ENCODE measurements around the gene RNASE8. TPM values are rescaled to one million over a fixed set of nuclear protein-coding genes. Genes with fewer than 3 reads are reported as not detected.

The RNASE8 gene
- total and polyA plus RNA-seq, 2 of the 8 experiments (the other 6 are each of a cell fraction or from before 2014, with no cell fraction given) = not detected

GRCh38 chr14:21018781-21019180 lies 38.8 kb upstream of the RNASE8 start:
- Histone ChIP-seq H4K8ac (ENCODE audit: extremely low read depth, insufficient read depth, low read length) (no peak overlapping the region), H3K27ac (ENCODE audit: low read depth, low read length) (no peak overlapping the region), H3K4me3 (ENCODE audit: extremely low read depth in 1 of 4, insufficient read depth in 2 of 4, low read depth in 3 of 4, low read length in 4 of 4) (no peak overlapping the region), H3K79me1 (ENCODE audit: low read depth, low read length) (no peaks in the 10 kb centered on the region), H2AK5ac (ENCODE audit: low read depth, low read length) (no peak overlapping the region), H2BK12ac (ENCODE audit: low read depth, low read length) (no peak overlapping the region), H3K4me2 (ENCODE audit: insufficient read depth in 1 of 2, low read depth in 2 of 2, low read length in 2 of 2) (no peak overlapping the region), H3K9me3 (ENCODE audit: insufficient read depth in 2 of 2, low read depth in 1 of 2, low read length in 1 of 2) (no peaks in the 10 kb centered on the region), H2BK5ac (ENCODE audit: low read depth, low read length) (no peak overlapping the region), H3K4me1 (replicated peaks in 1 of 4; ENCODE audit: control insufficient read depth in 3 of 4, insufficient read depth in 4 of 4, low read length in 3 of 4) (peaks cover 4 to 12% (median 7%) of the 10 kb centered on the region in 4 experiments), H3K23me2 (ENCODE audit: low read depth, low read length) (0 out of 2 replicates have a peak, but pooled peaks cover 2% of the 10 kb centered on the region), H4K91ac (replicated peaks; ENCODE audit: insufficient read length, low read length) (no peak overlapping the region), H3K14ac (ENCODE audit: insufficient read length) (no peak overlapping the region), H2AFZ (ENCODE audit: low read length) (no peak overlapping the region), H3K23ac (ENCODE audit: insufficient read length) (no peak overlapping the region), H3K79me2 (ENCODE audit: control insufficient read depth in 1 of 2, insufficient read depth in 2 of 2, low read length in 2 of 2) (no peaks in the 10 kb centered on the region), H3K36me3 (ENCODE audit: control insufficient read depth in 2 of 4, insufficient read depth in 4 of 4, low read length in 3 of 4) (peaks cover 0 to 5% (median under 1%) of the 10 kb centered on the region in 4 experiments; a peak in 3 of 8 replicates), H3K27me3 (replicated peaks in 1 of 4; ENCODE audit: control insufficient read depth in 3 of 4, extremely low read depth in 1 of 4, insufficient read depth in 3 of 4, low read length in 3 of 4) (peaks cover under 1 to 12% (median 11%) of the 10 kb centered on the region in 4 experiments; a peak in 6 of 7 replicates), H3K56ac (replicated peaks; ENCODE audit: insufficient read length, low read depth, low read length) (no peak overlapping the region), H2BK120ac (replicated peaks; ENCODE audit: low read depth, low read length) (no peak overlapping the region), H3K4ac (replicated peaks; ENCODE audit: insufficient read length, low read depth, low read length) (no peak overlapping the region), H2BK15ac (ENCODE audit: low read length) (no peak overlapping the region), H4K20me1 (replicated peaks in 1 of 2; ENCODE audit: control insufficient read depth in 1 of 2, insufficient read depth in 2 of 2, low read length in 2 of 2) (no peaks in the 10 kb centered on the region), H3K9ac (replicated peaks in 1 of 4; ENCODE audit: extremely low read depth in 1 of 4, low read depth in 3 of 4, low read length in 3 of 4) (no peak overlapping the region), H2BK20ac (ENCODE audit: low read length) (no peak overlapping the region), H4K5ac (ENCODE audit: insufficient read length, low read depth, low read length) (no peak overlapping the region), H3K18ac (ENCODE audit: extremely low read depth, low read length) (no peak overlapping the region)
- FAIRE-seq (no peak), DNase-seq (ENCODE audit: low read depth in 1 of 2, low spot score in 2 of 2) (no peak)
- WGBS, 2 experiments (ENCODE audit: extremely low coverage in 1 of 2, insufficient coverage in 1 of 2, insufficient read length in 1 of 2, insufficient replicate concordance in 2 of 2, low coverage in 1 of 2, low lambda C conversion rate in 2 of 2, missing lambda C conversion rate in 1 of 2) = 94% methylated on average over 3 of the region's 3 CpGs; no CpG with 5 or more reads in 1 of the 2 experiments
- CTCF ChIA-PET (ENCODE audit: partially characterized antibody) = interaction anchor here (0.6 to 16.1 kb wide), 11 partner anchors 13 to 200 kb away, joined by 3 to 371 read pairs (median 6); partner anchors contain the start of genes ARHGEF40 and RNASE7
- POLR2A ChIA-PET (ENCODE audit: partially characterized antibody) = interaction anchor here (1.2 to 1.5 kb wide), 3 partner anchors 15 to 29 kb away, joined by 3 to 5 read pairs (median 3); no protein-coding TSS in a partner anchor
- TF ChIP-seq SP4 (IDR thresholded peaks at IDR 0.05; ENCODE audit: low read length) (no peak), NANOG (IDR thresholded peaks at IDR 0.05; ENCODE audit: insufficient read depth, low read depth, low read length, poor library complexity, severe bottlenecking) (no peak), SIN3A (conservative IDR thresholded peaks at IDR 0.05 in 1 of 2, IDR thresholded peaks at IDR 0.05 in 1 of 2; ENCODE audit: low read depth in 1 of 2, low read length in 2 of 2) (no peak), ASH2L (IDR thresholded peaks at IDR 0.05; ENCODE audit: low read length) (no peak), RBBP5 (IDR thresholded peaks at IDR 0.05; ENCODE audit: borderline replicate concordance, low read depth, low read length) (no peak), SIX5 (IDR thresholded peaks at IDR 0.05; ENCODE audit: low read depth, low read length) (no peak), TBP (IDR thresholded peaks at IDR 0.05; ENCODE audit: low read depth, low read length) (no peak), FOSL1 (IDR thresholded peaks at IDR 0.05; ENCODE audit: insufficient read depth, low read depth, low read length) (no peak), TEAD4 (IDR thresholded peaks at IDR 0.05; ENCODE audit: low read depth, low read length) (no peak), CBX8 (IDR thresholded peaks at IDR 0.05; ENCODE audit: borderline replicate concordance, low read depth, low read length) (no peak), CREB1 (IDR thresholded peaks at IDR 0.05) (no peak), YY1 (IDR thresholded peaks at IDR 0.05; ENCODE audit: low read depth, low read length) (no peak), CTBP2 (IDR thresholded peaks at IDR 0.05; ENCODE audit: borderline replicate concordance, insufficient read depth, insufficient read length, low read length) (no peak), SIRT6 (IDR thresholded peaks at IDR 0.05; ENCODE audit: low read length) (no peak)
